HEK293 (cell line): Measurements from ENCODE around the gene TULP1.

Experiments used
- GLI4 ChIP-seq: fragments of 450-650 bp; formaldehyde crosslinking; IDR thresholded peaks from 2 replicates; pipeline ENCODE4 v1.5.1; 2016; ENCODE audit warnings: missing biosample characterization, missing genetic modification characterization
- HOXC10 ChIP-seq: sonication (generic); formaldehyde crosslinking; IDR thresholded peaks from 2 replicates; pipeline ENCODE4 v1.8.1; 2023; ENCODE audit warnings: mild to moderate bottlenecking, missing genetic modification reagents
- MYNN ChIP-seq: fragments of 450-650 bp; formaldehyde crosslinking; IDR thresholded peaks from 2 replicates; pipeline ENCODE4 v1.5.1; 2016; ENCODE audit warnings: missing biosample characterization, missing genetic modification characterization, borderline replicate concordance
- SP3 ChIP-seq: fragments of 450-650 bp; formaldehyde crosslinking; IDR thresholded peaks from 2 replicates; pipeline ENCODE4 v1.5.1; 2016; ENCODE audit warnings: missing biosample characterization, missing genetic modification characterization
- YY1 ChIP-seq: fragments of 450-650 bp; formaldehyde crosslinking; IDR thresholded peaks from 2 replicates; pipeline ENCODE4 v1.5.1; 2018; ENCODE audit warnings: missing biosample characterization, missing genetic modification characterization
- ZNF37A ChIP-seq: fragments of 450-650 bp; IDR thresholded peaks from 2 replicates; pipeline ENCODE4 v1.5.1; 2018; ENCODE audit warnings: missing biosample characterization, missing genetic modification characterization
- ZNF558 ChIP-seq: fragments of 450-650 bp; formaldehyde crosslinking; IDR thresholded peaks from 2 replicates; pipeline ENCODE4 v1.5.1; 2016; ENCODE audit warnings: missing biosample characterization, missing genetic modification characterization
- TF ChIP-seq, protein P1 (sequence below): fragments of 450-650 bp; formaldehyde crosslinking; IDR thresholded peaks from 2 replicates; pipeline ENCODE4 v1.5.1; 2016; ENCODE audit warnings: missing biosample characterization, missing genetic modification characterization
- TF ChIP-seq, protein P2 (sequence below): fragments of 450-650 bp; formaldehyde crosslinking; IDR thresholded peaks from 2 replicates; pipeline ENCODE4 v1.5.0; 2017; ENCODE audit warnings: missing biosample characterization, missing genetic modification characterization, borderline replicate concordance
- TF ChIP-seq, protein P3 (sequence below): fragments of 450-650 bp; formaldehyde crosslinking; IDR thresholded peaks from 2 replicates; pipeline ENCODE4 v1.5.1; 2016; ENCODE audit warnings: missing biosample characterization, missing genetic modification characterization
- TF ChIP-seq, protein P4 (sequence below): fragments of 450-650 bp; formaldehyde crosslinking; IDR thresholded peaks from 2 replicates; pipeline ENCODE4 v1.5.1; 2017; ENCODE audit warnings: missing biosample characterization, missing genetic modification characterization

DNA sequence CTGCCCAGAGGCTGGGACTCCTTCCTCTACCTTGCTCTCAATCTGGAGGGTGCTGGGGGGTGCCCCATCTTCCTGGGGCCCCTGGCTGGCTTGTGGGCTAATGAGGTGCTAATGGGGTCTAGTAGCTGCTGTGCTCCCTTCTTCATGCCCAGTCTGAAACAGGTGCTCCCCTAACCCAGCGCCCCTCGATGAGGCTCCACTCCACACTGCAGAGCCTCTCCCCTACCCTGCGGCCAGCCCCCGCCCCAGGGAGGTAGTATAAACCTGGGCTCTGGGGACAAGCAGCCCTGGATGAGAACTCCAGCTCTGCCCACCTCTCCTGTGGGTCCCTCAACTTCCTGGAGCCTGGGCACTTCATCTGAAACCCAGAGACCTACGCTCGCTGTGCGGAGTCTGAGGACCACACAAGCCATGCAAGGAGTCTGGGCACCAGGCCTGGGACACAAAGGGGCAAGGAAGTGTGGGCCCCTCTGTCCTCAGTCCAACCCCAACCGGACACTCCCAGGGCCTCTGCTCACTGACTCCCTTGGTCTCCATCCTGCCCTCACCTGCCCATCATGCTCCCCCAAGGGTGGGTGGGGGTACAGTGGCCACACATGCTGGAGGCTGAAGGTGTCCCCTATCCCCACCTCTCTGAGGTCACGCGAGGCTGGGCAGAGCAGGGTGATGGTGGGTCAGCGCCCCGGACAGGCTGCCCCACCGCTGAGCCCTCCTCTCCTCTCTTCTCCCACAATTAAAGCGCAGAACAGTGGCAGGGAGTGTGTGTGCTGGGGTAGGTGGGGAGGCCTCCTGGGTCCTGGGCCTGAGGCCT, 38.4 kb downstream of the TULP1 start:
- TF ChIP-seq ZNF37A (tag by site-specific recombination) (no peak), MYNN (tag by site-specific recombination) (no peak), SP3 (tag by site-specific recombination) (no peak), GLI4 (tag by site-specific recombination) (no peak), HOXC10 (CRISPR knock-in tag) (no peak), ZNF558 (tag by site-specific recombination) (no peak), YY1 (tag by site-specific recombination) (no peak)
- TF ChIP-seq, protein P1, sequence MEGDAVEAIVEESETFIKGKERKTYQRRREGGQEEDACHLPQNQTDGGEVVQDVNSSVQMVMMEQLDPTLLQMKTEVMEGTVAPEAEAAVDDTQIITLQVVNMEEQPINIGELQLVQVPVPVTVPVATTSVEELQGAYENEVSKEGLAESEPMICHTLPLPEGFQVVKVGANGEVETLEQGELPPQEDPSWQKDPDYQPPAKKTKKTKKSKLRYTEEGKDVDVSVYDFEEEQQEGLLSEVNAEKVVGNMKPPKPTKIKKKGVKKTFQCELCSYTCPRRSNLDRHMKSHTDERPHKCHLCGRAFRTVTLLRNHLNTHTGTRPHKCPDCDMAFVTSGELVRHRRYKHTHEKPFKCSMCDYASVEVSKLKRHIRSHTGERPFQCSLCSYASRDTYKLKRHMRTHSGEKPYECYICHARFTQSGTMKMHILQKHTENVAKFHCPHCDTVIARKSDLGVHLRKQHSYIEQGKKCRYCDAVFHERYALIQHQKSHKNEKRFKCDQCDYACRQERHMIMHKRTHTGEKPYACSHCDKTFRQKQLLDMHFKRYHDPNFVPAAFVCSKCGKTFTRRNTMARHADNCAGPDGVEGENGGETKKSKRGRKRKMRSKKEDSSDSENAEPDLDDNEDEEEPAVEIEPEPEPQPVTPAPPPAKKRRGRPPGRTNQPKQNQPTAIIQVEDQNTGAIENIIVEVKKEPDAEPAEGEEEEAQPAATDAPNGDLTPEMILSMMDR (tag by site-specific recombination), result no peak
- TF ChIP-seq, protein P2, sequence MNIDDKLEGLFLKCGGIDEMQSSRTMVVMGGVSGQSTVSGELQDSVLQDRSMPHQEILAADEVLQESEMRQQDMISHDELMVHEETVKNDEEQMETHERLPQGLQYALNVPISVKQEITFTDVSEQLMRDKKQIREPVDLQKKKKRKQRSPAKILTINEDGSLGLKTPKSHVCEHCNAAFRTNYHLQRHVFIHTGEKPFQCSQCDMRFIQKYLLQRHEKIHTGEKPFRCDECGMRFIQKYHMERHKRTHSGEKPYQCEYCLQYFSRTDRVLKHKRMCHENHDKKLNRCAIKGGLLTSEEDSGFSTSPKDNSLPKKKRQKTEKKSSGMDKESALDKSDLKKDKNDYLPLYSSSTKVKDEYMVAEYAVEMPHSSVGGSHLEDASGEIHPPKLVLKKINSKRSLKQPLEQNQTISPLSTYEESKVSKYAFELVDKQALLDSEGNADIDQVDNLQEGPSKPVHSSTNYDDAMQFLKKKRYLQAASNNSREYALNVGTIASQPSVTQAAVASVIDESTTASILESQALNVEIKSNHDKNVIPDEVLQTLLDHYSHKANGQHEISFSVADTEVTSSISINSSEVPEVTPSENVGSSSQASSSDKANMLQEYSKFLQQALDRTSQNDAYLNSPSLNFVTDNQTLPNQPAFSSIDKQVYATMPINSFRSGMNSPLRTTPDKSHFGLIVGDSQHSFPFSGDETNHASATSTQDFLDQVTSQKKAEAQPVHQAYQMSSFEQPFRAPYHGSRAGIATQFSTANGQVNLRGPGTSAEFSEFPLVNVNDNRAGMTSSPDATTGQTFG, result no peak
- TF ChIP-seq, protein P3, sequence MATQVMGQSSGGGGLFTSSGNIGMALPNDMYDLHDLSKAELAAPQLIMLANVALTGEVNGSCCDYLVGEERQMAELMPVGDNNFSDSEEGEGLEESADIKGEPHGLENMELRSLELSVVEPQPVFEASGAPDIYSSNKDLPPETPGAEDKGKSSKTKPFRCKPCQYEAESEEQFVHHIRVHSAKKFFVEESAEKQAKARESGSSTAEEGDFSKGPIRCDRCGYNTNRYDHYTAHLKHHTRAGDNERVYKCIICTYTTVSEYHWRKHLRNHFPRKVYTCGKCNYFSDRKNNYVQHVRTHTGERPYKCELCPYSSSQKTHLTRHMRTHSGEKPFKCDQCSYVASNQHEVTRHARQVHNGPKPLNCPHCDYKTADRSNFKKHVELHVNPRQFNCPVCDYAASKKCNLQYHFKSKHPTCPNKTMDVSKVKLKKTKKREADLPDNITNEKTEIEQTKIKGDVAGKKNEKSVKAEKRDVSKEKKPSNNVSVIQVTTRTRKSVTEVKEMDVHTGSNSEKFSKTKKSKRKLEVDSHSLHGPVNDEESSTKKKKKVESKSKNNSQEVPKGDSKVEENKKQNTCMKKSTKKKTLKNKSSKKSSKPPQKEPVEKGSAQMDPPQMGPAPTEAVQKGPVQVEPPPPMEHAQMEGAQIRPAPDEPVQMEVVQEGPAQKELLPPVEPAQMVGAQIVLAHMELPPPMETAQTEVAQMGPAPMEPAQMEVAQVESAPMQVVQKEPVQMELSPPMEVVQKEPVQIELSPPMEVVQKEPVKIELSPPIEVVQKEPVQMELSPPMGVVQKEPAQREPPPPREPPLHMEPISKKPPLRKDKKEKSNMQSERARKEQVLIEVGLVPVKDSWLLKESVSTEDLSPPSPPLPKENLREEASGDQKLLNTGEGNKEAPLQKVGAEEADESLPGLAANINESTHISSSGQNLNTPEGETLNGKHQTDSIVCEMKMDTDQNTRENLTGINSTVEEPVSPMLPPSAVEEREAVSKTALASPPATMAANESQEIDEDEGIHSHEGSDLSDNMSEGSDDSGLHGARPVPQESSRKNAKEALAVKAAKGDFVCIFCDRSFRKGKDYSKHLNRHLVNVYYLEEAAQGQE (tag by site-specific recombination), result no peak
- TF ChIP-seq, protein P4, sequence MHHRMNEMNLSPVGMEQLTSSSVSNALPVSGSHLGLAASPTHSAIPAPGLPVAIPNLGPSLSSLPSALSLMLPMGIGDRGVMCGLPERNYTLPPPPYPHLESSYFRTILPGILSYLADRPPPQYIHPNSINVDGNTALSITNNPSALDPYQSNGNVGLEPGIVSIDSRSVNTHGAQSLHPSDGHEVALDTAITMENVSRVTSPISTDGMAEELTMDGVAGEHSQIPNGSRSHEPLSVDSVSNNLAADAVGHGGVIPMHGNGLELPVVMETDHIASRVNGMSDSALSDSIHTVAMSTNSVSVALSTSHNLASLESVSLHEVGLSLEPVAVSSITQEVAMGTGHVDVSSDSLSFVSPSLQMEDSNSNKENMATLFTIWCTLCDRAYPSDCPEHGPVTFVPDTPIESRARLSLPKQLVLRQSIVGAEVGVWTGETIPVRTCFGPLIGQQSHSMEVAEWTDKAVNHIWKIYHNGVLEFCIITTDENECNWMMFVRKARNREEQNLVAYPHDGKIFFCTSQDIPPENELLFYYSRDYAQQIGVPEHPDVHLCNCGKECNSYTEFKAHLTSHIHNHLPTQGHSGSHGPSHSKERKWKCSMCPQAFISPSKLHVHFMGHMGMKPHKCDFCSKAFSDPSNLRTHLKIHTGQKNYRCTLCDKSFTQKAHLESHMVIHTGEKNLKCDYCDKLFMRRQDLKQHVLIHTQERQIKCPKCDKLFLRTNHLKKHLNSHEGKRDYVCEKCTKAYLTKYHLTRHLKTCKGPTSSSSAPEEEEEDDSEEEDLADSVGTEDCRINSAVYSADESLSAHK (tag by site-specific recombination), result no peak
